SK-N-SH (cell line): ENCODE results near the gene WDR86. TPM values are rescaled to one million over a fixed set of nuclear protein-coding genes. Genes with fewer than 3 reads are reported as not detected.

Experiments used
- CTCF ChIA-PET: fragments of 300-600, 350-600 bp; formaldehyde crosslinking; extraction: SDS; loops from one replicate; lab custom pipeline; 2021; lab: Yijun Ruan, JAX
- POLR2A ChIA-PET: fragments of 350-600 bp; sonication (Branson Sonifier 250); formaldehyde crosslinking; extraction: SDS; loops from one replicate; lab custom pipeline; 2020; ENCODE audit warnings: antibody characterized with exemption, inconsistent platforms; lab: Yijun Ruan, JAX
- DNase-seq: peaks from one replicate; pipeline ENCODE4 v3.0.0; 2012
- H2AFZ ChIP-seq: fragments of 200-600 bp; sonication (generic); 2 replicates; pipeline ENCODE4 v1.8.1; 2016; ENCODE audit warnings: antibody characterized with exemption, mild to moderate bottlenecking, low read depth
- H3F3A ChIP-seq: fragments of 200-600 bp; sonication (generic); replicated peaks from 2 replicates; pipeline ENCODE3; 2016; ENCODE audit warnings: antibody characterized with exemption, mild to moderate bottlenecking; ENCODE audit not compliant: insufficient read depth
- H3K27ac ChIP-seq, 2 experiments: fragments of 200-500 bp in 1 of 2; fragments of 200-600 bp in 1 of 2; sonication (Bioruptor generic) in 1 of 2; sonication (generic), shearing (Covaris generic) in 1 of 2; 2 replicates each; pipeline versions ENCODE4 v1.5.1 to v1.6.1; 2014 to 2016; ENCODE audit warnings: low read depth in 2 of 2, inconsistent platforms in 1 of 2, low read length in 1 of 2, mild to moderate bottlenecking in 1 of 2, mixed read lengths in 1 of 2
- H3K27me3 ChIP-seq: fragments of 200-600 bp; sonication (generic), shearing (Covaris generic); 2 replicates; pipeline ENCODE4 v1.6.1; 2016; ENCODE audit warnings: mixed run types; ENCODE audit not compliant: insufficient read depth
- H3K36me3 ChIP-seq, 2 experiments: fragments of 200-500 bp in 1 of 2; fragments of 200-600 bp in 1 of 2; sonication (Bioruptor generic) in 1 of 2; sonication (generic) in 1 of 2; replicated peaks in 1 of 2; 2 replicates each; pipeline versions ENCODE3 to v1.5.1; 2014 to 2016; ENCODE audit warnings: low read length in 1 of 2, mild to moderate bottlenecking in 1 of 2; ENCODE audit not compliant: insufficient read depth in 2 of 2, control insufficient read depth in 1 of 2
- H3K4me1 ChIP-seq, 2 experiments: fragments of 200-500 bp in 1 of 2; fragments of 200-600 bp in 1 of 2; sonication (Bioruptor generic) in 1 of 2; sonication (generic), shearing (Covaris generic) in 1 of 2; 2 replicates each; pipeline versions ENCODE4 v1.5.1 to v1.6.1; 2014 to 2016; ENCODE audit warnings: low read depth in 1 of 2, low read length in 1 of 2, mixed run types in 1 of 2; ENCODE audit not compliant: insufficient read depth in 2 of 2, control insufficient read depth in 1 of 2
- H3K4me2 ChIP-seq: fragments of 200-600 bp; sonication (generic), shearing (Covaris generic); 2 replicates; pipeline ENCODE4 v1.6.1; 2017; ENCODE audit warnings: mixed run types
- H3K4me3 ChIP-seq, 2 experiments: fragments of 200-500 bp in 1 of 2; fragments of 200-600 bp in 1 of 2; sonication (Bioruptor generic) in 1 of 2; sonication (generic), shearing (Covaris generic) in 1 of 2; 2 replicates each; pipeline versions ENCODE4 v1.5.1 to v1.8.1; 2014 to 2016; ENCODE audit warnings: low read depth in 2 of 2, inconsistent platforms in 1 of 2, low read length in 1 of 2, mild to moderate bottlenecking in 1 of 2, mixed read lengths in 1 of 2, moderate library complexity in 1 of 2
- H3K79me2 ChIP-seq: fragments of 200-600 bp; sonication (generic); 2 replicates; pipeline ENCODE4 v1.8.1; 2017; ENCODE audit warnings: mild to moderate bottlenecking; ENCODE audit not compliant: insufficient read depth
- H3K9ac ChIP-seq: fragments of 200-600 bp; sonication (generic); 2 replicates; pipeline ENCODE4 v1.6.1; 2017; ENCODE audit warnings: mixed run types
- H3K9me2 ChIP-seq: fragments of 200-600 bp; sonication (generic); 2 replicates; pipeline ENCODE4 v1.6.1; 2017; ENCODE audit warnings: mixed run types
- H3K9me3 ChIP-seq: fragments of 200-600 bp; sonication (generic); 2 replicates; pipeline ENCODE4 v1.6.1; 2017; ENCODE audit warnings: mixed run types, mild to moderate bottlenecking, moderate library complexity
- H4K20me1 ChIP-seq: fragments of 200-600 bp; sonication (generic); 2 replicates; pipeline ENCODE4 v1.6.1; 2017; ENCODE audit warnings: mild to moderate bottlenecking, mixed run types; ENCODE audit not compliant: insufficient read depth
- GABPA ChIP-seq: IDR thresholded peaks from 2 replicates; pipeline ENCODE4 v1.4.0; 2012; ENCODE audit warnings: low read depth, mild to moderate bottlenecking
- MXI1 ChIP-seq: IDR thresholded peaks from 2 replicates; pipeline ENCODE4 v1.6.1; 2012; ENCODE audit warnings: mild to moderate bottlenecking, low read depth, low read length, improper control_type of control experiment
- NRF1 ChIP-seq: IDR thresholded peaks from 2 replicates; pipeline ENCODE4 v1.6.1; 2012; ENCODE audit warnings: low read depth, mild to moderate bottlenecking, low read length
- RFX5 ChIP-seq: IDR thresholded peaks from 2 replicates; pipeline ENCODE4 v1.6.1; 2012; ENCODE audit warnings: mild to moderate bottlenecking, improper control_type of control experiment, low read length
- TEAD4 ChIP-seq: IDR thresholded peaks from 2 replicates; pipeline ENCODE4 v1.4.0; 2012; ENCODE audit warnings: mild to moderate bottlenecking, borderline replicate concordance; ENCODE audit not compliant: insufficient read depth
- YY1 ChIP-seq: IDR thresholded peaks from 2 replicates; pipeline ENCODE4 v1.4.0; 2012; ENCODE audit warnings: low read depth, mild to moderate bottlenecking
- WGBS: methylation state at CpG from one replicate; pipeline ENCODE4 v1.1.6; 2017; ENCODE audit warnings: low lambda C conversion rate; 5-methylcytosine and 5-hydroxymethylcytosine counted together
- polyA plus RNA-seq, 3 experiments: library from polyadenylated mRNA; depleted of rRNA; stranded (reverse); fragments of >200 nt; gene quantifications; 2 replicates each; pipeline ENCODE4 v1.2.3, GENCODE V29; 2012
- TF ChIP-seq, protein P1 (sequence below): IDR thresholded peaks from 2 replicates; pipeline ENCODE4; 2012
- TF ChIP-seq, protein P2 (sequence below): IDR thresholded peaks from 2 replicates; pipeline ENCODE4 v1.4.0; 2012; ENCODE audit warnings: low read depth
- TF ChIP-seq, protein P3 (sequence below): IDR thresholded peaks from 2 replicates; pipeline ENCODE4 v1.6.1; 2012; ENCODE audit warnings: mild to moderate bottlenecking, low read depth, low read length, moderate library complexity

Gene WDR86
- polyA plus RNA-seq, 1 of the 3 experiments (the other 2 are of a cell fraction): 1.0 TPM

DNA sequence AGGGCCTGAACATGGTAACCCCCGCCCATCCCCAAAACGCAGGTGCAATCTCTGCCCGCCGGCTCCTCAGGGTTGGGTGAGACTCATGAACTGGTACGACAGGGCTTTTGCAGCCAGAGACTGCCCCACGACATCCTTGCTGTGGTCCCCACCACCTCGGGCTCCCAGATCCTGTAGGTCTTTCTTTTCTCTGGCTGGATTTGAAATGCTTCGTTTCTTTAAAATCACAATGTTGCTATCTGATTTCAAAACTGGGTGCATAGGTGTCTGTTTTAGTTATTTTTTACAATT lies 21.9 kb downstream of the WDR86 start (continued):
- no peak for TF ChIP-seq NRF1
- TF ChIP-seq, protein P1, sequence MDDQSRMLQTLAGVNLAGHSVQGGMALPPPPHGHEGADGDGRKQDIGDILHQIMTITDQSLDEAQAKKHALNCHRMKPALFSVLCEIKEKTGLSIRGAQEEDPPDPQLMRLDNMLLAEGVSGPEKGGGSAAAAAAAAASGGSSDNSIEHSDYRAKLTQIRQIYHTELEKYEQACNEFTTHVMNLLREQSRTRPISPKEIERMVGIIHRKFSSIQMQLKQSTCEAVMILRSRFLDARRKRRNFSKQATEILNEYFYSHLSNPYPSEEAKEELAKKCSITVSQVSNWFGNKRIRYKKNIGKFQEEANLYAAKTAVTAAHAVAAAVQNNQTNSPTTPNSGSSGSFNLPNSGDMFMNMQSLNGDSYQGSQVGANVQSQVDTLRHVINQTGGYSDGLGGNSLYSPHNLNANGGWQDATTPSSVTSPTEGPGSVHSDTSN: no peak
- TF ChIP-seq RFX5: no peak
- TF ChIP-seq, protein P2, sequence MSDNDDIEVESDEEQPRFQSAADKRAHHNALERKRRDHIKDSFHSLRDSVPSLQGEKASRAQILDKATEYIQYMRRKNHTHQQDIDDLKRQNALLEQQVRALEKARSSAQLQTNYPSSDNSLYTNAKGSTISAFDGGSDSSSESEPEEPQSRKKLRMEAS: no peak

DNA sequence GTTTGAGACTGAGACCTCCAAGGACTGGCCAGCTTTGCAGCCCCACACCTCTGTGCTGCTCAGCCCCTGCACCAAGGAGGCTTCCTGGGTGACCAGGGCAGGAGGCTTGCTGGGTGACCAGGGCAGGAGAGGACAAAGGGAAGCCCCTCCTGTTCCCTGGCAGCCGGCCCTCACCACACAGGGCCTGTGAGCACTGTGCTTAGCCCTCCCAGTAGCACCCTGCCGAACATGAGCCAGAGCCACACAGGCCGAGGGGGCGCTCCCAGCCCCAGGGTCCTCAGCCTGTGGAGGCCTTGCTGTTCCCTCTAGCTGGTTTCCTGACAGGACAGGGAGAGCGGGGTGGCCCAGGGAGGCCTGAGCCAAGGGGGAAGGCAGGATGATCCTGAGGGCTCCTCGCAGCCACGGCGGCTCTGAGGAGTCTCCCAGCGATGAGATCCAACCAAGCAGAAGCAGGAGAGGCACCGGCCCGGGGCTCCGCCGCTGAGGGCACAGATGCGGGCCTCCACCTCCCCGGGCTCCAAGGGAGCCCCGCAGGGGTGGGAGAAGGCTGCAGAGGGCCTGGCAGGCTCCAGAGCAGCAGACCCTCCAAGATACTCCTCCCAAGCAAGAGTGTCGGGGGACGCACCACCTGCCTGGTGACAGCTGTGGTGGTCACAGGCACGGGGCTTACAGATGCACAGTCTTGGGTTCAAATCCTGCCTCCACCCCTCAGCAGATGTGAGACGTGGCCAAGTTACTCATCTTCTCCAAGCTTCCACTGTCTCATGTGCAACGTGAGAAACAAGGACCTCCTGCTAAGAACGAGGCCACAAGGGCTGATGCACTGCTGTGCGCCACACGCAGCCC lies 22.5 kb downstream of the WDR86 start:
- CTCF ChIA-PET: interaction anchor here (1.1 to 1.3 kb wide), 2 partner anchors 23 to 62 kb away, joined by 4 read pairs; partner anchors contain the start of gene WDR86
- no peaks in the 10 kb centered on the region for H3K9me3 ChIP-seq
- no peak overlapping the region for H3K27ac ChIP-seq
- no peaks in the 10 kb centered on the region for H3K36me3 ChIP-seq
- no peaks in the 10 kb centered on the region for H3K9me2 ChIP-seq
- no peak for TF ChIP-seq MXI1
- TF ChIP-seq, protein P3, sequence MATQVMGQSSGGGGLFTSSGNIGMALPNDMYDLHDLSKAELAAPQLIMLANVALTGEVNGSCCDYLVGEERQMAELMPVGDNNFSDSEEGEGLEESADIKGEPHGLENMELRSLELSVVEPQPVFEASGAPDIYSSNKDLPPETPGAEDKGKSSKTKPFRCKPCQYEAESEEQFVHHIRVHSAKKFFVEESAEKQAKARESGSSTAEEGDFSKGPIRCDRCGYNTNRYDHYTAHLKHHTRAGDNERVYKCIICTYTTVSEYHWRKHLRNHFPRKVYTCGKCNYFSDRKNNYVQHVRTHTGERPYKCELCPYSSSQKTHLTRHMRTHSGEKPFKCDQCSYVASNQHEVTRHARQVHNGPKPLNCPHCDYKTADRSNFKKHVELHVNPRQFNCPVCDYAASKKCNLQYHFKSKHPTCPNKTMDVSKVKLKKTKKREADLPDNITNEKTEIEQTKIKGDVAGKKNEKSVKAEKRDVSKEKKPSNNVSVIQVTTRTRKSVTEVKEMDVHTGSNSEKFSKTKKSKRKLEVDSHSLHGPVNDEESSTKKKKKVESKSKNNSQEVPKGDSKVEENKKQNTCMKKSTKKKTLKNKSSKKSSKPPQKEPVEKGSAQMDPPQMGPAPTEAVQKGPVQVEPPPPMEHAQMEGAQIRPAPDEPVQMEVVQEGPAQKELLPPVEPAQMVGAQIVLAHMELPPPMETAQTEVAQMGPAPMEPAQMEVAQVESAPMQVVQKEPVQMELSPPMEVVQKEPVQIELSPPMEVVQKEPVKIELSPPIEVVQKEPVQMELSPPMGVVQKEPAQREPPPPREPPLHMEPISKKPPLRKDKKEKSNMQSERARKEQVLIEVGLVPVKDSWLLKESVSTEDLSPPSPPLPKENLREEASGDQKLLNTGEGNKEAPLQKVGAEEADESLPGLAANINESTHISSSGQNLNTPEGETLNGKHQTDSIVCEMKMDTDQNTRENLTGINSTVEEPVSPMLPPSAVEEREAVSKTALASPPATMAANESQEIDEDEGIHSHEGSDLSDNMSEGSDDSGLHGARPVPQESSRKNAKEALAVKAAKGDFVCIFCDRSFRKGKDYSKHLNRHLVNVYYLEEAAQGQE: no peak
- no peak for TF ChIP-seq YY1
- TF ChIP-seq TEAD4: no peak
- no peak for TF ChIP-seq GABPA
- DNase-seq: no peak
- H3K4me2 ChIP-seq: no peak overlapping the region
- H3K4me3 ChIP-seq: no peak overlapping the region
- WGBS: 72% methylated on average over 17 of the region's 24 CpGs
- peaks cover 22% of the 10 kb centered on the region for H3K27me3 ChIP-seq
- POLR2A ChIA-PET: no interaction called here
- H2AFZ ChIP-seq: no peak overlapping the region
- no peaks in the 10 kb centered on the region for H3K79me2 ChIP-seq
- H3K4me1 ChIP-seq: peaks cover 0 to 7% of the 10 kb centered on the region in 2 experiments; a peak in 1 of 4 replicates
- H3F3A ChIP-seq: no peaks in the 10 kb centered on the region
- no peaks in the 10 kb centered on the region for H4K20me1 ChIP-seq
- no peak overlapping the region for H3K9ac ChIP-seq
